Large intestine (tissue), 12 donors: ENCODE results near the gene SAP30L. TPM values are rescaled to one million over a fixed set of nuclear protein-coding genes. Genes with fewer than 3 reads are reported as not detected.

Source experiments
- DNase-seq, 2 donors: peaks; one replicate each; pipeline versions ENCODE4 v3.0.0 to v3.0.0-alpha.2; 2013
- H3K27ac ChIP-seq: one replicate; pipeline ENCODE4 v1.5.1; 2013; ENCODE audit warnings: low read length
- H3K27me3 ChIP-seq: 2 replicates; pipeline ENCODE4 v1.6.1; 2013; ENCODE audit warnings: low read length; ENCODE audit not compliant: control insufficient read depth, insufficient read depth
- H3K36me3 ChIP-seq: 2 replicates; pipeline ENCODE4 v1.6.1; 2013; ENCODE audit warnings: low read length; ENCODE audit not compliant: control insufficient read depth, insufficient read depth
- H3K4me1 ChIP-seq: one replicate; pipeline ENCODE4 v1.6.1; 2013; ENCODE audit warnings: low read length; ENCODE audit not compliant: control insufficient read depth, insufficient read depth
- H3K4me3 ChIP-seq: one replicate; pipeline ENCODE4 v1.5.1; 2013; ENCODE audit warnings: low read length
- H3K9me3 ChIP-seq: one replicate; pipeline ENCODE4 v1.6.1; 2013; ENCODE audit warnings: mild to moderate bottlenecking, low read depth, low read length, moderate library complexity; ENCODE audit not compliant: control insufficient read depth
- WGBS: methylation state at CpG from one replicate; pipeline ENCODE4 v1.1.5; 2013; ENCODE audit warnings: low lambda C conversion rate; ENCODE audit not compliant: insufficient coverage; 5-methylcytosine and 5-hydroxymethylcytosine counted together
- long read RNA-seq, 11 donors: transcript quantifications; one replicate each; lab custom pipeline, GENCODE V29; 2026
- polyA plus RNA-seq: library from polyadenylated mRNA; unstranded; fragments of 120-200 nt; gene quantifications from one replicate; pipeline ENCODE4 v1.2.1, GENCODE V29; 2013

Gene SAP30L, protein sequence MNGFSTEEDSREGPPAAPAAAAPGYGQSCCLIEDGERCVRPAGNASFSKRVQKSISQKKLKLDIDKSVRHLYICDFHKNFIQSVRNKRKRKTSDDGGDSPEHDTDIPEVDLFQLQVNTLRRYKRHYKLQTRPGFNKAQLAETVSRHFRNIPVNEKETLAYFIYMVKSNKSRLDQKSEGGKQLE
- polyA plus RNA-seq, result 39.2 TPM
- long read RNA-seq, donor 1, full-length matches to known transcripts, result 14 of 14 reads
- long read RNA-seq, donor 1, partial matches to known transcripts, result 0 of 14 reads
- long read RNA-seq, donor 1, other reads (novel, unspliced or antisense), result 0 of 14 reads
- long read RNA-seq, donor 2, full-length matches to known transcripts, result 29 of 29 reads
- long read RNA-seq, donor 2, partial matches to known transcripts, result 0 of 29 reads
- long read RNA-seq, donor 2, other reads (novel, unspliced or antisense), result 0 of 29 reads
- long read RNA-seq, donor 3, full-length matches to known transcripts, result 47 of 53 reads
- long read RNA-seq, donor 3, partial matches to known transcripts, result 6 of 53 reads
- long read RNA-seq, donor 3, other reads (novel, unspliced or antisense), result 0 of 53 reads
- long read RNA-seq, donor 4, full-length matches to known transcripts, result 6 of 6 reads
- long read RNA-seq, donor 4, partial matches to known transcripts, result 0 of 6 reads
- long read RNA-seq, donor 4, other reads (novel, unspliced or antisense), result 0 of 6 reads
- long read RNA-seq, donor 5, full-length matches to known transcripts, result 11 of 11 reads
- long read RNA-seq, donor 5, partial matches to known transcripts, result 0 of 11 reads
- long read RNA-seq, donor 5, other reads (novel, unspliced or antisense), result 0 of 11 reads
- long read RNA-seq, donor 6, full-length matches to known transcripts, result 40 of 40 reads
- long read RNA-seq, donor 6, partial matches to known transcripts, result 0 of 40 reads
- long read RNA-seq, donor 6, other reads (novel, unspliced or antisense), result 0 of 40 reads
- long read RNA-seq, donor 7, full-length matches to known transcripts, result 19 of 19 reads
- long read RNA-seq, donor 7, partial matches to known transcripts, result 0 of 19 reads
- long read RNA-seq, donor 7, other reads (novel, unspliced or antisense), result 0 of 19 reads
- long read RNA-seq, donor 8, full-length matches to known transcripts, result 39 of 39 reads
- long read RNA-seq, donor 8, partial matches to known transcripts, result 0 of 39 reads
- long read RNA-seq, donor 8, other reads (novel, unspliced or antisense), result 0 of 39 reads
- long read RNA-seq, donor 9, full-length matches to known transcripts, result 24 of 24 reads
- long read RNA-seq, donor 9, partial matches to known transcripts, result 0 of 24 reads
- long read RNA-seq, donor 9, other reads (novel, unspliced or antisense), result 0 of 24 reads
- long read RNA-seq, donor 10, full-length matches to known transcripts, result 40 of 46 reads
- long read RNA-seq, donor 10, partial matches to known transcripts, result 6 of 46 reads
- long read RNA-seq, donor 10, other reads (novel, unspliced or antisense), result 0 of 46 reads
- long read RNA-seq, donor 11, full-length matches to known transcripts, result 11 of 11 reads
- long read RNA-seq, donor 11, partial matches to known transcripts, result 0 of 11 reads
- long read RNA-seq, donor 11, other reads (novel, unspliced or antisense), result 0 of 11 reads

- no CpG with 5 or more reads among the region's 70 CpGs for WGBS
- no peaks in the 10 kb centered on the region for H3K9me3 ChIP-seq
- peaks cover 32% of the 10 kb centered on the region for H3K36me3 ChIP-seq
- peaks cover 8% of the 10 kb centered on the region for H3K4me1 ChIP-seq
- DNase-seq, result peak; percentile 93 to 98
- H3K27me3 ChIP-seq, result no peaks in the 10 kb centered on the region
- H3K4me3 ChIP-seq, result peak within 1 kb of the TSS; percentile 66
- H3K27ac ChIP-seq, result peak within 1 kb of the TSS; percentile 64
Measured at GRCh38 chr5:154445422-154446194, at the start of gene SAP30L. Gene SAP30L (plus strand): TSS chr5:154445997. CDS start chr5:154446605, 608 bp downstream.

GRCh38 chr5:154396128-154396527 lies 49.7 kb upstream of the SAP30L start:
- Histone ChIP-seq H3K27ac (no peak overlapping the region), H3K4me3 (no peak overlapping the region), H3K9me3 (no peaks in the 10 kb centered on the region), H3K36me3 (no peaks in the 10 kb centered on the region), H3K27me3 (no peaks in the 10 kb centered on the region), H3K4me1 (no peaks in the 10 kb centered on the region)
- no CpG with 5 or more reads among the region's 3 CpGs for WGBS
- DNase-seq, result no peak

GRCh38 chr5:154397652-154398406 lies 48.0 kb upstream of the SAP30L start:
- Histone ChIP-seq H3K4me3 (no peak overlapping the region), H3K36me3 (no peaks in the 10 kb centered on the region), H3K27ac (no peak overlapping the region), H3K9me3 (no peaks in the 10 kb centered on the region), H3K4me1 (no peaks in the 10 kb centered on the region), H3K27me3 (no peaks in the 10 kb centered on the region)
- 100% methylated on average over 1 of the region's 10 CpGs for WGBS
- DNase-seq, result peak in 1 of 2 donors; percentile 24

DNA sequence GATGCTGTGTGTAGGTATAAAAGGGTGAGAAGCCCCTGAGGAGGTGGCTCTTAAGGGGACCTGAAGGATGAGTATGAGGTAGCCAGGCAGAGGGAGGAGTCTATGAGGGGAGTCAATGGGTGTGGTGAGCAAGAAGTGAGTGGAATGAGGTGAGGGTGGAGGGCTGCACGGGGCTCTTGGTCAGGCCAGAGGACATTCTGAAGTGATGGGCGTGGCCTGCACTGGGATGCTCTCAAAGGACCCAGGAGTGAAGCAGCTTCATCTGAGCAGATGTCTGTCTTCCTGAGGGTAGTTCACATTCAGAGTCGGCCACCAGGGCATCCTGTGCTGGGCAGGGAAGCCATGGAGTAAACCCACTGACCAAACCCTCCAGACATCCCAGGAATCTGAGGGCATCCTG lies 45.1 kb upstream of the SAP30L start:
- Histone ChIP-seq H3K4me3 (no peak overlapping the region), H3K36me3 (no peaks in the 10 kb centered on the region), H3K27ac (no peak overlapping the region), H3K27me3 (no peaks in the 10 kb centered on the region), H3K4me1 (peaks cover 5% of the 10 kb centered on the region), H3K9me3 (no peaks in the 10 kb centered on the region)
- no peak for DNase-seq
- no CpG with 5 or more reads among the region's 3 CpGs for WGBS

DNA sequence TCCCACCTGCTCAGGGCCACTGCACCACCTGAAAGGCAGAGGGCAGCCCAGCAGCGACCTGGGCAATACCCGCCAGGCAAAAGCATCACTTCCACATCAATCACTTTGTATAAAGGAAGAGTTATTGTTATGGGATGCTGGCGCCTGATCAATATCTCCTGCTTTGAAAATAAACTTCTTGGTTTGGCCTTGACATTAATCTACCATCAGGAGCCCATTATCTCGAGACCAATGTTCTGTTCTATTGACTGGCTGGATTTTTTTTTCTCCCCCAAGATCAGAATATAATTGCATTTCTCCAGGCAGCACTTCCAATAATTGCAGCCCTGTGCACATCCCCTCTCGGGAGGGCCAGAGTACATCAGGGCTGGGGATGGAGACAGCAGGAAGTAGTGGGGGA lies 44.4 kb upstream of the SAP30L start:
- no peaks in the 10 kb centered on the region for H3K9me3 ChIP-seq
- no peak for DNase-seq
- H3K4me3 ChIP-seq, result no peak overlapping the region
- no peaks in the 10 kb centered on the region for H3K27me3 ChIP-seq
- no peak overlapping the region for H3K27ac ChIP-seq
- 100% methylated on average over 1 of the region's 5 CpGs for WGBS
- H3K36me3 ChIP-seq, result no peaks in the 10 kb centered on the region
- peaks cover 5% of the 10 kb centered on the region for H3K4me1 ChIP-seq

GRCh38 chr5:154401931-154402330 lies 43.9 kb upstream of the SAP30L start:
- Histone ChIP-seq H3K27ac (no peak overlapping the region), H3K4me3 (no peak overlapping the region), H3K27me3 (no peaks in the 10 kb centered on the region), H3K4me1 (peaks cover 5% of the 10 kb centered on the region), H3K9me3 (no peaks in the 10 kb centered on the region), H3K36me3 (no peaks in the 10 kb centered on the region)
- 100% methylated on average over 1 of the region's 9 CpGs for WGBS
- DNase-seq, result no peak

- Histone ChIP-seq H3K4me3 (no peak overlapping the region), H3K36me3 (no peaks in the 10 kb centered on the region), H3K9me3 (no peaks in the 10 kb centered on the region), H3K4me1 (peaks cover 5% of the 10 kb centered on the region), H3K27ac (no peak overlapping the region), H3K27me3 (no peaks in the 10 kb centered on the region)
- no peak for DNase-seq
- WGBS, result no CpG with 5 or more reads among the region's 10 CpGs
Measured at GRCh38 chr5:154402611-154403010, 43.2 kb upstream of the SAP30L start.

- Histone ChIP-seq H3K4me3 (no peak overlapping the region), H3K27ac (no peak overlapping the region), H3K27me3 (no peaks in the 10 kb centered on the region), H3K36me3 (no peaks in the 10 kb centered on the region), H3K9me3 (no peaks in the 10 kb centered on the region), H3K4me1 (peaks cover 5% of the 10 kb centered on the region)
- WGBS, result no CpG with 5 or more reads among the region's 4 CpGs
- DNase-seq, result no peak
Measured at GRCh38 chr5:154403234-154403633, 42.6 kb upstream of the SAP30L start.
